ENCODE data around the gene RPL7A. TPM values are rescaled to one million over a fixed set of nuclear protein-coding genes. Genes with fewer than 3 reads are reported as not detected.

RPL7A gene
- total and polyA plus RNA-seq, 5 donors = 973 to 1,455 (median 1,066) TPM

GRCh38 chr9:133348718-133349573 is 928 bp downstream of the RPL7A start:
- H3K9me3 ChIP-seq (ENCODE audit: control insufficient read depth, low read length) = no peaks in the 10 kb centered on the region
- H3K4me1 ChIP-seq (ENCODE audit: control insufficient read depth, insufficient read depth, low read length) = peaks cover 11% of the 10 kb centered on the region
- H3K4me3 ChIP-seq (ENCODE audit: low read length) = peak overlapping the region; percentile 77
- 16% methylated on average over 25 of the region's 25 CpGs for WGBS
- H3K27me3 ChIP-seq (ENCODE audit: control insufficient read depth, insufficient read depth) = no peaks in the 10 kb centered on the region
- peak overlapping the region; percentile 67 for H3K27ac ChIP-seq (ENCODE audit: low read length)
- ATAC-seq (no peak), DNase-seq (peak in 1 of 3 donors; percentile 8)
- intact Hi-C loops (cut with DNase I) = no loop called here

GRCh38 chr9:133349965-133350616 is 2.1 kb downstream of the RPL7A start:
- WGBS = 81% methylated on average over 15 of the region's 15 CpGs
- ATAC-seq = no peak
- Histone ChIP-seq H3K4me1 (ENCODE audit: control insufficient read depth, insufficient read depth, low read length) (peaks cover 12% of the 10 kb centered on the region), H3K4me3 (ENCODE audit: low read length) (no peak overlapping the region), H3K27me3 (ENCODE audit: control insufficient read depth, insufficient read depth) (no peaks in the 10 kb centered on the region), H3K9me3 (ENCODE audit: control insufficient read depth, low read length) (no peaks in the 10 kb centered on the region), H3K27ac (ENCODE audit: low read length) (no peak overlapping the region)
- DNase-seq = peak in 1 of 3 donors; percentile 45
- intact Hi-C loops (cut with DNase I) = no loop called here

- DNase-seq (peak in 1 of 3 donors; percentile 2), ATAC-seq (no peak)
- Histone ChIP-seq H3K9me3 (ENCODE audit: control insufficient read depth, low read length) (no peaks in the 10 kb centered on the region), H3K27ac (ENCODE audit: low read length) (no peak overlapping the region), H3K4me3 (ENCODE audit: low read length) (no peak overlapping the region), H3K4me1 (ENCODE audit: control insufficient read depth, insufficient read depth, low read length) (peaks cover 10% of the 10 kb centered on the region), H3K27me3 (ENCODE audit: control insufficient read depth, insufficient read depth) (no peaks in the 10 kb centered on the region)
- intact Hi-C loops (cut with DNase I) = no loop called here
- 88% methylated on average over 3 of the region's 3 CpGs for WGBS
Observed at GRCh38 chr9:133351526-133351907, 3.5 kb downstream of the RPL7A start.

- no peaks in the 10 kb centered on the region for H3K9me3 ChIP-seq (ENCODE audit: control insufficient read depth, low read length)
- H3K4me1 ChIP-seq (ENCODE audit: control insufficient read depth, insufficient read depth, low read length) = peaks cover 10% of the 10 kb centered on the region
- WGBS = 76% methylated on average over 14 of the region's 14 CpGs
- intact Hi-C loops (cut with DNase I) = no loop called here
- no peak overlapping the region for H3K4me3 ChIP-seq (ENCODE audit: low read length)
- H3K27me3 ChIP-seq (ENCODE audit: control insufficient read depth, insufficient read depth) = no peaks in the 10 kb centered on the region
- ATAC-seq (no peak), DNase-seq (peak in 2 of 3 donors; percentile 49 to 66)
- H3K27ac ChIP-seq (ENCODE audit: low read length) = no peak overlapping the region
Observed at GRCh38 chr9:133351908-133352634, 4.1 kb downstream of the RPL7A start.

GRCh38 chr9:133352635-133353340 is 4.8 kb downstream of the RPL7A start:
- Histone ChIP-seq H3K27ac (ENCODE audit: low read length) (no peak overlapping the region), H3K4me3 (ENCODE audit: low read length) (no peak overlapping the region), H3K9me3 (ENCODE audit: control insufficient read depth, low read length) (no peaks in the 10 kb centered on the region), H3K4me1 (ENCODE audit: control insufficient read depth, insufficient read depth, low read length) (peaks cover 11% of the 10 kb centered on the region), H3K27me3 (ENCODE audit: control insufficient read depth, insufficient read depth) (no peaks in the 10 kb centered on the region)
- 75% methylated on average over 8 of the region's 8 CpGs for WGBS
- DNase-seq (peak in 2 of 3 donors; percentile 9 to 13), ATAC-seq (no peak)
- intact Hi-C loops (cut with DNase I) = no loop called here

- Histone ChIP-seq H3K27ac (ENCODE audit: low read length) (no peak overlapping the region), H3K4me1 (ENCODE audit: control insufficient read depth, insufficient read depth, low read length) (peaks cover 11% of the 10 kb centered on the region), H3K4me3 (ENCODE audit: low read length) (no peak overlapping the region), H3K27me3 (ENCODE audit: control insufficient read depth, insufficient read depth) (no peaks in the 10 kb centered on the region), H3K9me3 (ENCODE audit: control insufficient read depth, low read length) (no peaks in the 10 kb centered on the region)
- 79% methylated on average over 5 of the region's 5 CpGs for WGBS
- peak in 1 of 3 donors; percentile 39 for DNase-seq
- intact Hi-C loops (cut with DNase I) = no loop called here
- no peak for ATAC-seq
Observed at GRCh38 chr9:133353548-133353947, 5.5 kb downstream of the RPL7A start.

GRCh38 chr9:133354766-133355165 is 6.7 kb downstream of the RPL7A start:
- WGBS = 83% methylated on average over 7 of the region's 7 CpGs
- ATAC-seq (no peak), DNase-seq (peak in 2 of 3 donors; percentile 6 to 31)
- H3K4me3 ChIP-seq (ENCODE audit: low read length) = no peak overlapping the region
- H3K4me1 ChIP-seq (ENCODE audit: control insufficient read depth, insufficient read depth, low read length) = peaks cover 6% of the 10 kb centered on the region
- no peaks in the 10 kb centered on the region for H3K27me3 ChIP-seq (ENCODE audit: control insufficient read depth, insufficient read depth)
- no peaks in the 10 kb centered on the region for H3K9me3 ChIP-seq (ENCODE audit: control insufficient read depth, low read length)
- no peak overlapping the region for H3K27ac ChIP-seq (ENCODE audit: low read length)
- intact Hi-C loops (cut with DNase I) = no loop called here

GRCh38 chr9:133355881-133356357 is 7.9 kb downstream of the RPL7A start:
- intact Hi-C loops (cut with DNase I) = no loop called here
- no peaks in the 10 kb centered on the region for H3K9me3 ChIP-seq (ENCODE audit: control insufficient read depth, low read length)
- H3K4me1 ChIP-seq (ENCODE audit: control insufficient read depth, insufficient read depth, low read length) = peaks cover 6% of the 10 kb centered on the region
- under 1% methylated on average over 31 of the region's 31 CpGs for WGBS
- no peaks in the 10 kb centered on the region for H3K27me3 ChIP-seq (ENCODE audit: control insufficient read depth, insufficient read depth)
- ATAC-seq (no peak), DNase-seq (no peak)
- H3K27ac ChIP-seq (ENCODE audit: low read length) = no peak overlapping the region
- peak overlapping the region; percentile 97 for H3K4me3 ChIP-seq (ENCODE audit: low read length)

GRCh38 chr9:133356391-133357091 is 8.5 kb downstream of the RPL7A start, which contains the start of the genes SURF1 and SURF2:
TSS of gene SURF1 (minus strand) at chr9:133356487. CDS start at chr9:133356453, 34 bp downstream.
TSS of gene SURF2 (plus strand) at chr9:133356550. CDS start at chr9:133356593, 43 bp downstream.
- H3K4me1 ChIP-seq (ENCODE audit: control insufficient read depth, insufficient read depth, low read length) = peaks cover 6% of the 10 kb centered on the region
- peak; percentile 84 to 92 for ATAC-seq
- intact Hi-C loops (cut with DNase I) = no loop called here

GRCh38 chr9:133357656-133358055 is 9.6 kb downstream of the RPL7A start:
- H3K9me3 ChIP-seq (ENCODE audit: control insufficient read depth, low read length) = no peaks in the 10 kb centered on the region
- 73% methylated on average over 14 of the region's 14 CpGs for WGBS
- H3K27me3 ChIP-seq (ENCODE audit: control insufficient read depth, insufficient read depth) = no peaks in the 10 kb centered on the region
- DNase-seq (peak in 1 of 3 donors; percentile 54), ATAC-seq (no peak)
- no peak overlapping the region for H3K27ac ChIP-seq (ENCODE audit: low read length)
- H3K4me3 ChIP-seq (ENCODE audit: low read length) = no peak overlapping the region
- peaks cover 6% of the 10 kb centered on the region for H3K4me1 ChIP-seq (ENCODE audit: control insufficient read depth, insufficient read depth, low read length)
- intact Hi-C loops (cut with DNase I) = no loop called here

More at GRCh38 chr9:133356391-133357091, 8.5 kb downstream of the RPL7A start, which contains the start of the genes SURF1 and SURF2:
- Histone ChIP-seq H3K9me3 (ENCODE audit: control insufficient read depth, low read length) (no peaks in the 10 kb centered on the region), H3K27ac (ENCODE audit: low read length) (no peak within 1 kb of the TSS), H3K27me3 (ENCODE audit: control insufficient read depth, insufficient read depth) (no peaks in the 10 kb centered on the region), H3K4me3 (ENCODE audit: low read length) (peak within 1 kb of the TSS; percentile 97)
- 2% methylated on average over 78 of the region's 78 CpGs for WGBS
- peak; percentile 92 to 97 (median 96) for DNase-seq

Measured in right cardiac atrium (tissue), 5 donors.